GM18868 (cell line): Measurements from ENCODE around the gene SV2C.
A peak's percentile ranks its signal among the peaks of the same experiment; 100 is the strongest.
"Not testable (repeated sequence)": the region's sequence is repeated elsewhere in the genome, so short reads cannot be mapped to it uniquely, and the experiment has no call there.

Experiments
- ATAC-seq: cut with Tn5 transposase; IDR thresholded peaks from one replicate; pipeline ENCODE4 v1.9.1; 2021; ENCODE audit warnings: mild to moderate bottlenecking, moderate library complexity; ENCODE audit not compliant: unreplicated experiment

The SV2C gene

DNA sequence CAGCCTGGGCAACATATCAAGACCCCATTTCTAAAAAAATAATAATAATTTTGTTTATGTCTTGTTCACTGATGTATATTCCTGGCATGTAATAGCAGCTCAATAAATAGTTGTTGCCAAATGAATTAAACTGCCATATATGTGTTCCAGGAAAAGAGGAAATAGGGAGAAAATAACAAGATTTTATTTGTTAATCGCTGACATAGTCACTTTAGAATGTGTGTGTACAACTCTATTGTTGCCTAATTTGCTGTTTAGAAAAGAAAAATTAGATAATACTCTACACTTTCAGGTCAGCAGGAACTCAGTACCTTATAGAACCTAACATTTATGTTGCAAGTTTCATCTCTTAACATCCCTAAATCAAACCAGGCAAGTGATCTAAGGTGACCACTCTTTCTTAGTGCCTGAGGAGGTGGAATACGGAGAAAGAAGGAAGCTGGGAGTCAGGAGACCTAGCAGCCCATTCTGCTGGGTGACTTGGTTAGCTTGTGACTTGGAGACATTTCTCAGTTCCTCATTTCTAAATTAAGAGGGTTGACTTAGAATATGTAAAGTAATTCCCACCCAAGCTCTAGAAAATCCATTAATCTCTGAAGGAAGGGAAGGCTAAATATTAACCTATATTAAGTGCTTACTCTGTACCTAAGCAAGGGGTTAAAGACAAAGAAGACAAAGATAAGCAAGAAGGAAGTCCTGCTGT, 209.6 kb downstream of the SV2C start:
- peak; percentile 67 for ATAC-seq

DNA sequence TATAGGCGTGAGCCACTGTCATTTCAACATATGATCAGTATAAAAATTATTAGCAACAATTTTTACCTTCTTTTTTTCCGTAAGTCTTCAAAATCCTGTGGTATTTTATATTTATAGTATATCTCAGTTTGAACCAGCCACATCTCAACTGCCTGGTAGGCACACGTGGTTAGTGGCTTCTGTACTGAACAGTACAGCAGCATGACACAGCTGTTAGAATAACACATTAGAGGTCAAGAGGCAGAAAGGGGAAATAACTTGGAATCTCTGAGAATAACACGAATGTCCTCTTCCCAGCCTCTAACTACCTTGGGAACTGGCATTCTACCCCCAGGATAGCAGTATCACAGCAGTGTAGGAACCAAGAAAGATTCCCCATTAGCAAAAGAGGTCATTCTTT, 211.4 kb downstream of the SV2C start:
- ATAC-seq = peak; percentile 49

DNA sequence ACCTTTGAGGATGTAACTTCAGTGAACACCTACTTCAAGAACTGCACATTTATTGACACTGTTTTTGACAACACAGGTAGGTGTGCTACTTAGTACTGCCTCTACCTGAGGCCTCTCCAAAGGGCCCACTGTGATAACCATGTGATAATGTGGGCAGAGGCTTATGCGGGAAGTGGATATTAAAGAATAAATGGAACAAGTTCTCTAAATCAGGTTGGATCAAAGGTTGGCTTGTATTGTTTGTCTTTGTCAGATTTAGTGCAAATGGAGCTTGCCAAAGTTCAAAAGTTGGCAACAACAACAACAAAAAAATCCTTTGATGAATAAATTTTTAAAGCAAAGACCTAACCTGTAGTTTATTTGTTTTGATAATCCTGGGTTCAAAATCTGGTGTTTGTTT, 215.7 kb downstream of the SV2C start:
- ATAC-seq = no peak

DNA sequence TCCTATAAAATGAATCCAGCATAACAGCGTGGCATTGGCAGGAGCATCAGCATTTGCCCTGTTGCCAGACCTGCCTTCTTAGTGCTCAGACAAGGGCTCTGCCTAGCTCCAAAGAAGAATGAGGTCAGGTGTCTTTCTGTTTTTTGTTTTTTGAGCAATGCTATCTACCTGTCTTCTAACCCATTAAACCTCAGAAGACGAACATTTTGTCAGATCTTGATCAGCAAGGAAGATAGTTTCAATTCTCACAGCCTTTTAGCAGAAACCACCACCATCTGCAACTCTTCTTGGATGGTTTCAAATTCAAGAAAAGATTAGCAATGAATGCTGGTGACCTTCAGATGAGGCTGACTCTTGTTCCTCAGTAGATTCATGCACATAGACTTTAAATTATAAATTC, 216.4 kb downstream of the SV2C start:
- no peak for ATAC-seq

DNA sequence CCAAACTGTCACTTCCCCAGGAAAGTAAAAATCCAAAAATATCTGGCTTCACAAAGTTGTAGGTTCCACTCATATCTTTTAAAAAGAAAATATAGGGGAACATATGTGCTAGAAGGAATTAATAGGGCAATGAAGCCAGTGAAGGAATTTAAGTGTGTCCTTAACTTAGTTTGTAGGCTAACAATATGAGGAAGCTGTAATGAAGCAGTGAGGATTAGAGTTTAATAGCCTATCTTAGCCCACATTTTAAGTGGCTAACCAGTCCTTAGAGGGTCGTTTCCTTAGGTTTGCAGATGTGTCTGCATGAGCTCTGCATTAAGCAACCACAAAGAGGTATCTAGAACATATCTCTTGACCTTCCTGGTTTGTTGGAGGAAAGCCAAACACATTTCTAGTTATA, 218.7 kb downstream of the SV2C start:
- ATAC-seq = not testable (repeated sequence)

DNA sequence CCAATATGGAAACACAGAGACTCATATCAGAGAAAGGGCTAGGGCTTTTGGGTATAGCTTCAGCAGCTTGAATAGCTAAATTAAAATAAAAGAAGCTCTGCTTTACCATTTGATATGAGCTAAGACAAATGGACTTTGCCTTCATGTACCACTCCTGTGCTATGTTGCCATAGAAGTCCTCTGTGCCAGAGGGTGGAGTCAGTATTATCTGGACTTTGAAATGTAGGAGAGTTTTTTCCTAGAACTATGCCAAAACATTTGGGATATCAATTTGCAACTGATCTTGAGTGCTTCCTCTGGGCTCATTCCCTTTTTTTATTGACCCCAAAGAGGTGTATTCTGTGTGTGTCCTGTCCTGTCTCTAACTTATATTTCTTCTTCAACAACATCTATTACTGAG, 219.5 kb downstream of the SV2C start:
- not testable (repeated sequence) for ATAC-seq

DNA sequence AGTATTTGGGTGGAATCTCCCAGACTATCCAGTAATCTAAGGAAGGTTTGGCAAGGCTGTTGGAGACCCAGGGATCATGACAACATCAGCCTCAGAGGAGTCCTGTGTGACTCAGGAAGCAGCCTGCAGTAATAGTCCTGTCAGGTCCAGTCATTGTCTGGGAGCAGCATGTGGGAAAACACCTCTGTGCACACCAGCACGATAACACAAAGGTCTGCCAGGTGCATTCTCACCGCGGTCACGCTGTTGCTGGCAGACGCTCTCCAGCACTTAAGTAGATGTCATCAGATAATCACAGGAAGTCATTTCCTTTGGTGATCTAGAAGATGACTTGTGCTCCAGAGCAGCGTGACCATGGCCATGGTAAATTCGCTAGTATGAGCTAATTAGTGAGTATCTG, 220.7 kb downstream of the SV2C start:
- ATAC-seq = peak; percentile 88

DNA sequence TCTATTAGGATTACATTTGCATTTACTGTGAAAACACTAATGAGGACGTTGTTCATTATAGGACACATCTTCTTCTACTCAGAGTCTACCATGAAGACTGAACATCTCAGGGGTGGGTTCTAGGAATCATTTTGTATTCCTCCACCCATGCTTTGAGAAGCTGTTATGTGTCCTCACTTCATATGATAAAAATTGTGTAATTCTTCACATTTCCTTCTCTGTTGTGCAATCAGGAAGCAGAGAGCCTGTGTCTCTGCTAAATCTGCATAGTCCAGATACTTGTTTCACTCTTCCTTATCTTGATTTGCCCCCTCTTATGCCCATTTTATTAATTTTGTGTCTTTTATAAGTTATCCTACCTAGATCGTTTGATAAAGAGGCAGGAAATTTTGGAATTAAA, 222.1 kb downstream of the SV2C start:
- no peak for ATAC-seq

DNA sequence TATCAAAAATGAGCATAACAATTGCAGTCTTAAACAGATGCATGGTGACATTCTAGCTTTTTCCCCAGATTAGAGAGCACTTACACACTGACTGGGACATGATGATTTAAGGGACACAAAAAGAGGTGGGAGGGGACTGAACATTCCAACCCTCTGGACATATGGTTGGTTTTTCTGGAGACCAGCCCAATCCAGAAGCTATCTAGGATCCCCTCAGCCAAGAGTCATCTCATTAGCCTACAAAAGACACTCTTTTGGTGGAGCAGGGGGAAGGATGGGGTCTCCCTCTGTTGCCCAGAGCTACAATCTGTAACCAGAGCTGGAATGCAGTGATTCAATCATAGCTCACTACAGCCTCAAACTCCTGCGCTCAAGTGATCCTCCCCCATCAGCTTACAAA, 222.6 kb downstream of the SV2C start:
- no peak for ATAC-seq

DNA sequence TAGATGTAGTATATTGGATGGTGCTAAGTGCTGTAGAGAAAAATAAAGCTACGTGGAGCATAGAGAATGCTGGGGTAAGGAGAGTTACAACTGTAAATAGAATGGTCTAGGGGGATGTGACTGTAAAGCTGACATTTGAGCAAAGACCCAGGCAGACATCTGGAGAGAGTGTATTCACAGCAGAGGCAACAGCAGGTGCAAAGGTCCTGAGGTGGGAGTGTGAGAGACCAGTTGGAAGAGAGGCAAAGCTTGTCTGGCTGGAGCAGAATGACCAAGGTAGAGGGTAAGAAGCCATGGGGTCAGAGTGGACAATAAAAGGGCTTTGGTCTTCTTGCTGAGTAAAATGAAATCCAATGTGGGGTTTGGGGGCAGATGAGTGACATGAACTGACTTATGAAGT, 227.0 kb downstream of the SV2C start:
- no peak for ATAC-seq

DNA sequence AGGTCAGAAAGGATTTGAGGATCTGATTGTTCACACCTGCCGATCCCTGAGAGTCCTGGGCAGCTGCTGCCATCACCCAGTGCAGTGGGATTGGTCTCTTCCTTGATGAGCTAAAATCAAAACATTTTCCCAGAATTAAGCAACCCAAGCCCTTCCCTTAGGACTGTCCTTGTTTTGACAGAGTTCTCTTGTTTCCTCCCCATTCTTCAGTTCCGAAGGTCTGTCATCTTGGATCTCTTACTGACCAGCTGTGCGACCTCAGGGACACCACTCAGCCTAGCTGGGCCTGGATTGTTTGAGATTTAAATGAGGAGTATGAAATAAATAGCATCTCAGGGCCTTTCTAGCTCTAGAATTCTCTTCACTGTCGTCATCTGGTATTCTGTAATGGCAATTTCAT, 229.6 kb downstream of the SV2C start:
- no peak for ATAC-seq

DNA sequence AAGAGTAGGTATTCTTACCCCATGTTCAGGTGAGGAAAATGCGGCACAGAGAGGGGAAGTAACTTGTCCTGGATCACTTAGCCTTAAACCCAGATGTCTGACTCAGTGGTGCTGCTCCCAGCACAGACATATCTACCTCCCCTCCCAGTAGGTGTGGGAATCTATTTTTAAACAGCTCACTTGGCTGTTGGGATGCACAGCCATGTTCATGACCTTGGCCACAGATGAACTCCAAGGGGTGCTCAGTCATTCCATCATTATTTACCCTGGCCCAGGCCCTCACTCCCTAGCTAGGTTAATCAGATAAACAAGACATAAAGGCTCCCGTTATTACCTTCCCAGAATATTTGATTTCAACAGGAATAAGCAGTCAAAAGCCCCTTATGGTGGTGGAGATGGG, 231.5 kb downstream of the SV2C start:
- no peak for ATAC-seq

DNA sequence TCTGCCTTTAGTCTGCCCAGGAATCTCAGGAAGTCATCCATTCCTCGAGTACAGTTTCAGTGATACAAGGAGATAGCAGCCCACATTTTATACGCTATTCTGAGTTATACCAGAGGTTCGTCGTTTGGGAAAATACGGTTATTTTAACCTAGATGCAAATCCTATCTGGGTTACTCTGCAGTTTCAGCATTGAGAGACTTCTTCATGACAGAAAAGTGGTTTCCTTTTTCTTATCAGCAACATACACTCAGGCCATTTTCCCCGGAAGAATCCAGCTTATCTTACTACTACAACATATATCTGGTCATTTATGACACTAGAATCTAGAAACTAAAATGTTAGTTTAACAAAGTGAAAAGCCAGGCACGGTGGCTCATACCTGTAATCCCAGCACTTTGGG, 236.5 kb downstream of the SV2C start:
- no peak for ATAC-seq

DNA sequence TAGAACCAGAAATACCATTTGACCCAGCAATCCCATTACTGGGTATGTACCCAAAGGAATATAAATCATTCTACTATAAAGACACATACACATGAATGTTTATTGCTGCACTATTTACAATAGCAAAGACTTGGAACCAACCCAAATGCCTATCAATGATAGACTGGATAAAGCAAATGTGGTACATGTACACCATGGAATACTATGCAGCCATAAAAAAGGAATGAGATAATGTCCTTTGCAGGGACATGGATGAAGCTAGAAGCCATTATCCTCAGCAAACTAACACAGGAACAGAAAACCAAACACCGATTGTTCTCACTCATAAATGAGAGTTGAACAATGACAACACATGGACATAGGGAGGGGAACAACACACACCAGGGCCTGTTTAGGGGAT, 240.3 kb downstream of the SV2C start:
- not testable (repeated sequence) for ATAC-seq

DNA sequence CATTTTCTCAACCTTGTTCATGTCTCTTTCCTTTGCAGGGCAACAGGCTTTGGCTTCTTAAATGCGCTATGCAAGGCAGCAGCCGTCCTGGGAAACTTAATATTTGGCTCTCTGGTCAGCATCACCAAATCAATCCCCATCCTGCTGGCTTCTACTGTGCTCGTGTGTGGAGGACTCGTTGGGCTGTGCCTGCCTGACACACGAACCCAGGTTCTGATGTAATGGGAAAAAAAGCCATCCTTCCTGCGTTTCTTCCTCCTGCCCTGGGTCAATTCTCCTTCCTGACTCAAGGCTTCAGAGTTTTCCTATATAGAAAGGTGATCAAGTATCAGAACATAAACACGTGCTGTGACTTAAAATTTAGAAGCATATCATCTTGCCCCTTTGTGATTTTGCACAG, 242.1 kb downstream of the SV2C start:
- no peak for ATAC-seq

DNA sequence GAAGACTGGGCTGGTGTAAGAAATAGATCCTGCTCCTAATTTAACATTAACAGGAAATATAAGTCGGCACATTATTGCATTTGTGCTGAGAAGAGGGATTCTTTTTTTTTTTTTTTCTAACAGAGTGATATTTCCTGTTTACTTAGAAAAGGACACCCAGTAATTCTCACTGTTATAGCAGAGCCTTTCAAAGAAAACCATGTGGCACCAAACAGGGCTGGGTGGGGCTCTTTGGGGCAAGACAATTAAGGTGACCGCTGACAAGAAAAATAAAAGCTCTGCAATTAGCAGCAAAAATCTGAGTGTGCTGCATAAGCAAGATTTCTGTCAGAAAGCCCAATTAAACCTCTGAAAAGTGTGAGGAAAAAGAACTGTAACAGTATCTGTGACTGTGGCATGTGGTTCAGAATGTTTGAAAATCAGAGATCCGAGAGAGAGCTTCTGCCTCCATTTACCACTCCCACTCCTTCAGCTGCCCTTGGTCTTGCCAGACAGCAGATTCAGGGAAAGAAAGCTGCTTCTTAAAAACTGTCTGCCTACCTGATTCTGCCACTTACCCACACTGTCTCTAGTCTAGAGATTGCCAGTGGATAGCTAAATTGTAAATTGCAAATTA, 242.8 kb downstream of the SV2C start:
- no peak for ATAC-seq

DNA sequence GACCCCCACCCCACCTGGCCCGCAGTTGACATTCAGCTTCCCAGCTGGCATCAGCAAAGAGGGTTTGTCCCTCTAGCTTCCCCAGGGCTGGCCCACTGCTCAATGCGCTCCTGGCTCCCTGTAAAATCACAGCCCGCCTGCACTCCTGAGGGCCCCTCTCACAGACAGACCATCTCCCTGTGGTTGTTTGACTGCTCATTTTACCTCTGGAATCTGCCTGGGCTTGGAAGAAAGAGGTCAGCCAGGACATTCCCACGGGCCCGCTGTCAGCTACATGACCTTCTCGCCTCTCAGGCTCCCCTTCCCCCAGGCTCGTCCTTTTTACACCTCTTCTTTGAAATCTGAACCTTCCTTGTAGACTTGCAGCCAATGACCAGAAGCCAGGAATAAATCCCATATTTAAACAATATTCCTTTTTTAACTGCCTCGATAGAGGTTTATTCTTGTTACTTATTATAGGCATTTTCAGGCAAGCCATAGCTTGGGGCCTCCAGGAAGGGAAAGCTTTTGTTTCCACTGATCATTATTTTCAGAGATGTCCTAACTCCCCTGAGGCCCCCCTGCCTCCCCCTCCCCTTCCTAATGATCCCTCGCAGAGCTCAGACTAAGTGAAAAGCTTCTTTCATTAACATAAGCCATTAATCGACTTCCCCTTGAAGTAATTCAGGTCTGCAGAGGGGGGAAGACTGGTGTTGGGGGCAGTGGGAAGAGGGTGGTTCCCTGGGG, 243.6 kb downstream of the SV2C start:
- no peak for ATAC-seq

DNA sequence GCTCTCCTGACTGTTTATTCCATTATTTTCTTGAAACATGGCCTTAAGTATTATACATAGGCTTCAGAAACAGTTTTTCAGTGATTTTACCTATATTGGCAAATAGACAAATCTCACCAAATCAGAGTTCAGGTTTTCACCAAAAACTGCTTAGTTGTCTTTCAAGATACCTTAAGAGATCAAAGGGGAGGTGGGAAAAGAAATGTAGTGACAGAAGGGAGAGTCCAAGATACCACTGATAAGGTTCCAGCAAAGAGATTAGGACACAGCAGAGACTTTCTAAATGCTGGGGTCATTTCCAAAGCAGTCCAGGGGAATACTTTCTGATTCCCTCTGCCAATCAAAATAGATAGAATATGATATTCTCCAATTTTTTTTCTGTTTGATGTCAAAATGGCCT, 246.2 kb downstream of the SV2C start:
- no peak for ATAC-seq

DNA sequence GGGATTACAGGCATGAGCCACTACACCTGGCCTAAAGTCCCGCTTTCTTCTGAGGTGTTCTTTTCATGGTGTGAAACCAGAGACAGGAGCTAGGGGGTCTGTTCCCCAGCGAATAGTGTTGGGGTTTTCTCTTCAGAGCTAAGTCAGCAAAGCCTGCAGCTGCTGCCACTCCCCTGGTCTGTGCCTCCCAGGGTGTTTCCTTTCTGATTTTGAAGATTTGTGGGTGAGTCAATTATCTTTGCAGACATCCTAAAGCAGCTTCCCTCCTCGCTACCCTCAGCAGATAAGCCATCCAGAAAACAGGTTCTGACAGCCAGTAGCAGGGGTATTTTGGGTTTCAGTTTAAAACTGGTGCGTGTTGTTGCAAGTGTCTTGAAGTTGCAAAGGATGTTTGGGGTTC, 247.9 kb downstream of the SV2C start:
- ATAC-seq = no peak

DNA sequence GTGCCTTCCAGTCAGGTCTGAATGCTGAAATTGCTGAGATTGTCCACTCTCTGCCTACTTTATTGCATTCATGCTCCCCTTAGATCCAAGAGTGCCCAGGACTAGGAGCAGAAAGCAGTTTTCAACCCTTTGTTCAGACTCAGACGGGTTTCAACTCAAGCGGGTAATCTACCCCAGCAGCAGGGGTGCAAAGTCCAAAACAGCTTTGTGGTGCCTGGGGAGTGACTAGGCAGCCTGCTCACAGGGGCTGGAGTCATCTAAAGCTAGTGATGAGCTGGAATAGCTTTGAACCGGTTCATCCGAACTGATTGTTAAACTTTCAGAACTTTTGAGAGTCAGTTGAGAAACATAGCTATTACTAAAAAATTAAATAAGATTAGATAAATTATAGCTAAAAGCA, 248.9 kb downstream of the SV2C start:
- no peak for ATAC-seq

DNA sequence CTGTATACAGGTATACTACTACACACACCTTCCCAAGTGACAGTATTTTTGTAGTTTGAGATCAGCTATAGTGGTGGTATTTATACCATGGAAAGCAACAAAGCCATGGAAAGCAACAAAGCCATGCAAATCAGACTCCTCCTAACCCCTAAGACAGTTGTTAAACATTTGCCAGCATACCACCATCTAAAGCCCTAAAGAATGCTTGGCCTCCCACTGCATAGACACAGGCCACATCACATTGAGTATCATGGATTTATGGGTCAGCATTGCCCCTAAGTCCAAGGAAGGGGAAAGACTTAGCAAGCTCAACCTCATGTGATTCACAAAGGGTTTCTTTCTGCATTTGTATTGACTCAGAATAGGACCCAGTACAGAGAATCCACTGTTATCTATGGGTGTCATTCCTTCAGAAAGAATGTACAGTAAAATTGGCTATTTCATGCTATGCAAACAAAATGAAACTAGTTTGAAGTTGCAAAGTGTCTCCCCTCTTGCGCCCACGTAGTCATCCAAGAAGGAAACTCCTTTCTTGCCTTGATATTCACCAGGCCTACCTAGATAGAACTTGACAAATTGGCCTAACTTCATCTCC, 249.5 kb downstream of the SV2C start:
- ATAC-seq = no peak

DNA sequence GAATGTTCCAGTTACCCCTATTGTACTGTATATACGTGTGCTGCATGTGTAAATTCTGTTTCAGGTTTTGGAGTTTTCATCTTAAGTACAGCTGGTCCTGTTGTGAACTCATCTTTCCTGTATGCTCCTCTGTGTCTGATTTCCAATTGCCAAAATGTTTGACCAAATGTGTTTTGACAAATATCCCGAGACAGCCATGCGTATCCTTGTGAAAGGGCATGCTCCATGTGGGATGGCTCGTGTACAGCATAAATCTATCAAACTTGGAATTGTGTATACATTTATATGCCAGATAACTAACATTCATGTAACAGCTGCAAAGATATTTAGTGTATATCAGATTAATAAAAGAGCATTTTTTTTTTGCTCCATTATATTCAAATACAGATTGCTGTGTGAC, 250.4 kb downstream of the SV2C start:
- ATAC-seq = no peak
